HG03097 (cell line): ENCODE measurements around the gene YPEL3.
A peak's percentile ranks its signal among the peaks of the same experiment; 100 is the strongest.

Experiments
- ATAC-seq: cut with Tn5 transposase; IDR thresholded peaks from one replicate; pipeline ENCODE4 v1.9.1; 2021; ENCODE audit not compliant: unreplicated experiment, low FRiP score

YPEL3 gene

DNA sequence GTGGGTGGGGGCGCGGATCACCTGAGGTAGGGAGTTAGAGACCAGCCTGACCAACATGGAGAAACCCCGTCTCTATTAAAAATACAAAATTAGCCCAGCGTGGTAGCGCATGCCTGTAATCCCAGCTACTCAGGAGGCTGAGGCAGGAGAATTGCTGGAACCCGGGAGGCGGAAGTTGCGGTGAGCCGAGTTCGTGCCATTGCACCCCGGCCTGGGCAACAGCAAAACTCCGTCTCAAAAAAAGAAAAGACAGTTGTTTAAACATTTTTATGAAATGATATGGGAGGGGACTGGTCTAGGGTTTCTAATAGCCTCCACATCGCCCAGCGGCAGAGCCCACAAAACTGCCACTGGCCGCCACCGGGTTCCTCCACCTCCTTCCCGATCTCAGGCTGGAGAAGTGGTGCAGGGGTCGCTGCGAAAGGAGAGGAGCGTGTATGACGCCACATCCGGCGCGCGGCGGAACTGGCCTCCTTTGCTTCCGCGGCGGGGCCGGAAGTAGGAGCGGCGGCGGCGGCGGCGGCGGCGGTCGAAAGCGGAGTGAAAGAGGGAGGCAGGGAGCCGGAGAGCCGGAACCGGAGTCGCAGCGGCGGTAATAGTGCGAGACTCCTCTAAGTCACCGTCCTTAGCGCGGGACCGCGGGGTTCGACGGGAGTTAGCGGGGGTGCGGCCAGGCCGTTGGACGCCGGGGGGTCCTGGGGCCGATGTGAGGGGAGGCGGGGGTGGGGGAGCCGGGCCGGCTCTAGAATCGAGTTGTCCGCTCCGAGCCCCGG, 20.3 kb downstream of the YPEL3 start, which contains the start of gene PPP4C:
Gene PPP4C (plus strand): TSS at position 492 of the 773 bp plus-strand sequence. CDS start 384 bp downstream, outside the sequence.
- peak; percentile 70 for ATAC-seq

DNA sequence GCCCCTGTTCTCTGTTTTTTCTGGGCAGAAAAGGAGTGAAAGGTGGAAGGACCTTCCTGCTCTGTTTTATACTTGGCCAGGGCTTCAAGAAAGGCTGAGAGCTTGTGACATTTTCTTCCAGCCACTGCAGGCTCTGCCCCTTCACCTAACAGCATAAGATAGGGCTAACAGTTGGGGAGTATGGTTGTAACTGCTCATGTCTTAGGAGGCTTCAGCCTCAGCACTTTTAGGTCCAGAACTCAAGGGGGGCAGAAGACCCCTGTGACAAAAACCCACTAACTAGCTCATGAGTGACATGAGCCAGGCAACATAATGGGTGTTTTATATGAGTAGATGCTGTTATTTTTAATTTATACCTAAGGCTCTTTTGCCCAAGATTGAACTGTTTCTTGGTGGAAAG, 25.5 kb downstream of the YPEL3 start:
- no peak for ATAC-seq

DNA sequence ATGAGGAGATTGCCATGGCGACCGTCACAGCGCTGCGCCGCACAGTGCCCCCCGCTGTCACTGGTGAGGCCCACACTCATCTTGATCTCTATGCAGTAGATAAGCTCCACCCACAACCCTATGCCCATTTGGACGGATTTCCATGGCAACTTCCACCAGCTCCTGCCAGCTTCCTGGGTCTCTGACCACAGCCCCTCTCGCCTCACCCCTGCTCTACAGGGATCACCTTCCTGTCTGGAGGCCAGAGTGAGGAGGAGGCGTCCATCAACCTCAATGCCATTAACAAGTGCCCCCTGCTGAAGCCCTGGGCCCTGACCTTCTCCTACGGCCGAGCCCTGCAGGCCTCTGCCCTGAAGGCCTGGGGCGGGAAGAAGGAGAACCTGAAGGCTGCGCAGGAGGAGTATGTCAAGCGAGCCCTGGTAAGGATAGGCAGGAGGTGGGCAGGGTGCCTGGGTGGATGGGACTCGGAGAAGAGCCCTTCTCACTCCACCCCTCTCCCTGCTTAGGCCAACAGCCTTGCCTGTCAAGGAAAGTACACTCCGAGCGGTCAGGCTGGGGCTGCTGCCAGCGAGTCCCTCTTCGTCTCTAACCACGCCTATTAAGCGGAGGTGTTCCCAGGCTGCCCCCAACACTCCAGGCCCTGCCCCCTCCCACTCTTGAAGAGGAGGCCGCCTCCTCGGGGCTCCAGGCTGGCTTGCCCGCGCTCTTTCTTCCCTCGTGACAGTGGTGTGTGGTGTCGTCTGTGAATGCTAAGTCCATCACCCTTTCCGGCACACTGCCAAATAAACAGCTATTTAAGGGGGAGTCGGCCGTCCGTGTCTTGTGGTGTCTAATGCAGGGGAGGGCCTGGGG, 26.2 kb downstream of the YPEL3 start:
- ATAC-seq = no peak

DNA sequence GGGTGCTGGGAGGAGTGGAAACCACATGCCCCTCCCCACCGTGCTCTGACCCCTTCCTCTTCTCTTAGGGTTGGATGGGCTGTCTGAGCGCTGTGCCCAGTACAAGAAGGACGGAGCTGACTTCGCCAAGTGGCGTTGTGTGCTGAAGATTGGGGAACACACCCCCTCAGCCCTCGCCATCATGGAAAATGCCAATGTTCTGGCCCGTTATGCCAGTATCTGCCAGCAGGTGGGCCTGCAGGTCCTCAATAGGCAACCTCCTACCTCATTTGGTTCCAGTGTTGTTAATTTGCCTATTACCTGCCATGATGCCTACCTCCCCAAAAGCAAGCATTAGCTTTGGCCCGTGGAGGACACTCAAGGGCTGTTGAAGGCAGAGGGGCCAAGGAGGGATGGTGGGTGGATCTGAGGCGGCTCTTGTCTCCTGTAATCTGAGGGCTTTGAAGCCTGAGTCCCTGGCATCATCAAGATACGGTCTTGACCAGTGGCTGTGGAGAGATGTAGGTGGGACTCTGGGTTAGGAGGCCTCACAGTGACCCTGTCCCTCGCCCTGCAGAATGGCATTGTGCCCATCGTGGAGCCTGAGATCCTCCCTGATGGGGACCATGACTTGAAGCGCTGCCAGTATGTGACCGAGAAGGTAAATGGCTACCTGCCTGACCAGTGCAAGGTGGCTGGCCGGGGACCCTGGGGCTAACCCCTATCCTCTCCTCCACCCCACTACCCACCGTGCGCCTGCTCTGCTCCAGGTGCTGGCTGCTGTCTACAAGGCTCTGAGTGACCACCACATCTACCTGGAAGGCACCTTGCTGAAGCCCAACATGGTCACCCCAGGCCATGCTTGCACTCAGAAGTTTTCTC, 27.0 kb downstream of the YPEL3 start:
- no peak for ATAC-seq

DNA sequence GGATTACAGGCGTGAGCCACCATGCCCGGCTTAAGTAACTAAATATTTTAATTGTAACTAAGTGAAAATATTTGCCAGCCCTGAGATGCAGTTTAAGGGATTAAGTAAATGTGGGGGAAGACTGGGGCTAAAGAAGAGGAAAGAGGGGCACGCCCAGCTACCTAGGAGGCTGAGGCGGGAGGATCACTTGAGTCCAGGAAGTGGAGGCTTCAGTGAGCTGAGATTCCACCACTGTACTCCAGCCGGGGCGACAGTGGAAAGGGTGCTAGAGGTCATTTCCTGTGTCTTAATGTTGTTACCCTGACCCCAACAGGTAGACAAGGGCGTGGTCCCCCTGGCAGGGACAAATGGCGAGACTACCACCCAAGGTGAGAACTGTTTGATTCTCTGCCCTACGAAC, 27.7 kb downstream of the YPEL3 start:
- ATAC-seq = no peak

DNA sequence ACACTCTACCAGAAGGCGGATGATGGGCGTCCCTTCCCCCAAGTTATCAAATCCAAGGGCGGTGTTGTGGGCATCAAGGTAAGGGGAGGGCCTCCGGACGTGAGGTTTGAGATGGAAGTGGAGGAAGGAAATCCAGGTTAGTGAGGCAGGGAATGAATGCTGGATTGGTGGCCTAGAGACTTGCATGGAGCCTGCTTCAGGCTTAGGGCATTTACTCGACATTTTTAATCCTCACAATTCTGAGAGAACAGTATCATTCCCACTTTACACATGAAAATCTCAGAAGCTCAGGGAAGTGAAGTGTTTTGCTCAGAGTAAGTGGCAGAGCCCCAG, 28.5 kb downstream of the YPEL3 start:
- no peak for ATAC-seq

DNA sequence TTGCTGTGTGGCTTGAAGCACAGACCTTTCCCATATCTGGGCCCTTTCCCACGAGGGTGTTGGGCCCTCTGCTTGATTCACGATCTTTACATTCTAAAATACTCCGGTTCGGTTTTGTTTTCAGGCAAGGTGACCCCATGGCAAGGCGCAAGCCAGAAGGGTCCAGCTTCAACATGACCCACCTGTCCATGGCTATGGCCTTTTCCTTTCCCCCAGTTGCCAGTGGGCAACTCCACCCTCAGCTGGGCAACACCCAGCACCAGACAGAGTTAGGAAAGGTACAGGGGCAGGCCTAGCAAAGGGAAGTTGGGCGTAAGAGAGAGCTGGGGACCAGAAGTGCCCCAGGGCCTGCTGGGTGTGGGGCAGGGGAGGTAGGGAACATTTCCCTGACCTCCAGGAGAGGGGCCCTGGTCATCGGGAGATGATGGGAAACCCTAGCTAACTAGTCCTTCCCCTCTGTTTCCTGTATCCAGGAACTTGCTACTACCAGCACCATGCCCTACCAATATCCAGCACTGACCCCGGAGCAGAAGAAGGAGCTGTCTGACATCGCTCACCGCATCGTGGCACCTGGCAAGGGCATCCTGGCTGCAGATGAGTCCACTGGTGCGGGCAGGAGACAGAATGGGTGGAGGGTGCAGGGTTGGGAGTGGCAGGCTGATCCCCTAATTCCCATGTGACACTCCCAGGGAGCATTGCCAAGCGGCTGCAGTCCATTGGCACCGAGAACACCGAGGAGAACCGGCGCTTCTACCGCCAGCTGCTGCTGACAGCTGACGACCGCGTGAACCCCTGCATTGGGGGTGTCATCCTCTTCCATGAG, 29.0 kb downstream of the YPEL3 start:
- ATAC-seq = no peak

DNA sequence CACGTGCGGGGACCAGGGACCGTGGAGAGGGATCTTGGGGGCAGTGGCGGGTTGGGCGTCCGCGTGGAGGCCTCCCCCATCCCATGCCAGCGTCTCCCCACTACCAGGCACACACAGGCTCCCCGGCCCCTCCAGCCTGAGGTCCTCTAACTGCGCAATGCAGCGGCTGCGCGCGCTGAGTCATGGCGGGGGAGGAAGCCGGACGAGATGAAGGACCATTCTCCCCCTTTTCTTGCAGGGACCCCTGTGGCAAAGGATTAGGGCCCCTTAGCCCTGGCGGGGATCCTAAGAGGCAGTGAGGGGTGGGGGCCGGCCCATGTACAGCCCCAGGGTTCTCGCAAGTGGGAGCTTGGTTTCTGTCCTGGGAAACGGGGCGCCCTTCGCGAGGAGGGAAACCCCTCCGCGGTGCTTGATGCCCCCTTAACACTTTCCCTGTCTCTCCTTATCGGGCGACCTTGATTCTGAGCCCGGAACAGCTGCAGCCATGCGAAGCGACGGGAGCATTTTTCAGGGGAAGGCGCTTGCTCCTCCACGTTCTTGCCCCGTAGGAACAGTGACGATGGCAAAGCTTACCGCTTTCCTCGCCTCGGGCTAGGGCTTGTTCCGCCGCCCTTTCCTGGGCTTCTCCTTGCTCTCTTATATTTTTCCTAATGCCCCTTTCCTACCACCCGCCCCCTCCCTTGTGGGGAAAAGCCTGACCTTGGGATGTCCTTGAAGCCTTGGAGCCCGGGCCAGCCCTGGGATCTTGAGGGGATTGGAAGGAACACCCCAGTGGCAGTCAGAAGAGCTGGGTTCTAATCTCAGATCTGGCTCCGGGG, 29.9 kb downstream of the YPEL3 start:
- ATAC-seq = peak; percentile 2

DNA sequence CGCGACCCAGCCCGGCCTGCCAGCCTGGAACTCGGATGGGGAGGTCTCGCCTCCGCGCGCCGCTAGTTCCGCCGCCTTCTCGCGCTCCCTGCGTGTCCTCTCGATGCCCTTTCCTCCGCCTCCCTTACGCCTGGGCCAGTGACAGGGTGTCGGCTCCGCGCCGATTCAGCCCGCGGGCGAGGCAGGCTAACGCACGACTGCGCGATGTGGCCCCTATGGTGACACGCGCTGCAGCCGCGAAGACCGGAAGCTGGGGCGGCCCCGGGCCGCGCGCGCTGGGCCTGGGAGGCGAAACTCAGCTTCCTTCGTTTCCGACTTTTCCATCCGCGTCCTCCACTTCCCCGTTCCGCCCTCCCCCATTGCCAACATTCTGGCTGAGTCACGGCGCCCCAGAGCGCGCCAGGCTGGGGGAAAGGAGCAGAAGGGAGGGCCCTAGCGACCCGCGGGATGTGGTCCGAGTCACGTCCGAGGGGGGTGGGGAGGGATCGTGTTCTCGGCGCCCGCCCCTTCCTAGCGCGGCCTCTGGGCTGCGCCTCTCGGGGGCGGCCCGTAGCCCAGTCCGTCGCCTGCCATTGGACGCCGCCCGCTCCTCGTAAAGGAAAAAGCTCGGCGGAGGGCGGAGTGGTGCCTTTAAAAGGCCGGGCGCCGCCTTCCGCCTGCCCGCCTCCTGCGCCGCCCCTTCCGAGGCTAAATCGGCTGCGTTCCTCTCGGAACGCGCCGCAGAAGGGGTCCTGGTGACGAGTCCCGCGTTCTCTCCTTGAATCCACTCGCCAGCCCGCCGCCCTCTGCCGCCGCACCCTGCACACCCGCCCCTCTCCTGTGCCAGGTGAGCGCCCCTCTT, 30.7 kb downstream of the YPEL3 start, which contains the start of gene ALDOA:
Gene ALDOA (plus strand): TSS at position 659 of the 841 bp plus-strand sequence. CDS start 1,138 bp downstream, outside the sequence.
- ATAC-seq = peak; percentile 80

DNA sequence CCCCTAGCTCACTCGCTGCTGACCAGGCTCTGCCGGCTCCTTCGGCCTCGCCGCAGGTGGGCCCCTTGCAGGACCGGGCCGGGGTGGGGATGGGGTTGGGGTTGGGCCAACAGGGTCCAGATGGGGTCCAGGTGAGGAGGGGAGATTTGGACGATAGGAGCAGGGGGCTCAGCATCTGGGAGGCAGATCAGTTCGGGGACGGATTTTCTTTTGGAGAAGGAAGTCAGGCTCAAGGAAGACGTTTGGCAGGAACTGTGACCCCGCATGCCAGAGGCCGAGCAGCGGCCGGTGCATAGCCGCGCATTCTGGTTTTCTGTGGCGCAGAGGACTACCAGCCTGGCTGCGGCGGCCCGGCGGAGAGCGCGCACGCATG, 31.3 kb downstream of the YPEL3 start:
- no peak for ATAC-seq

DNA sequence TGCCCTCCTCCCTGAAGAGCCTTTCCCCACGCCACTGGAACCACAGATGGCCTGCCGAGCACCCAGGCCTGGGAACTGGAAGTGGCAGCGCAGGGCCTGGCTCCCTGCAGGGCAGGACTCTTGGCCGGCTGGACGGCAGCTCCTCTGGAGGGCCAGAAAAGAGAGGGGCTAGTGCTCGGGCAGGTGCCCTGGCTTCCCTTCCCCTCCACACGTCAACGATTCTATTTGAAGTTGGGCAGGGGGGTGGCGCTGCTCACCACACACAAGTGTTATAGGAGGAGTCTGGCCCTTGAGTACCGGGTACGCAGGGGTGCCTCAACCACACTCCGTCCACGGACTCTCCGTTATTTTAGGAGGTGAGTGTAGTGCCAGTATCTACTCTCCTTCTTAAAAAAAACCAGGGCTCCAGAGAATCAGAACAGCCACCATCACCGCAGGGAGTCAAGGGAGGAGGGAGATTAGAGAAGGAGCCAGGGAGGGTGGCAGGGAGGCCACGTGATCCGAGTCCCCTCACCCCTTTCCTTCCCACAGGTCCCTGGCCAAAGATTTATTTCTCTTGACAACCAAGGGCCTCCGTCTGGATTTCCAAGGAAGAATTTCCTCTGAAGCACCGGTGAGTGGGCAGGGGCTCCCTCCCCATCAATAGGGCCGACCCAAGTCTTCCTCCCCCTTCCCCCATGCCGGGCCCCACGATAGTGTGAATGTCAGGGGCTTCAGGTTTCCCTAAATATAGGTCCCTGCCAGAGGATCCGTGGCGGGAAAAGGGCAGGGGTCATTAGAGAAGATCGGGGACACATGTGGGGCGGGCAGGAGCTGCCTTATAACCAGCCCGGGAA, 31.9 kb downstream of the YPEL3 start:
- ATAC-seq = no peak

DNA sequence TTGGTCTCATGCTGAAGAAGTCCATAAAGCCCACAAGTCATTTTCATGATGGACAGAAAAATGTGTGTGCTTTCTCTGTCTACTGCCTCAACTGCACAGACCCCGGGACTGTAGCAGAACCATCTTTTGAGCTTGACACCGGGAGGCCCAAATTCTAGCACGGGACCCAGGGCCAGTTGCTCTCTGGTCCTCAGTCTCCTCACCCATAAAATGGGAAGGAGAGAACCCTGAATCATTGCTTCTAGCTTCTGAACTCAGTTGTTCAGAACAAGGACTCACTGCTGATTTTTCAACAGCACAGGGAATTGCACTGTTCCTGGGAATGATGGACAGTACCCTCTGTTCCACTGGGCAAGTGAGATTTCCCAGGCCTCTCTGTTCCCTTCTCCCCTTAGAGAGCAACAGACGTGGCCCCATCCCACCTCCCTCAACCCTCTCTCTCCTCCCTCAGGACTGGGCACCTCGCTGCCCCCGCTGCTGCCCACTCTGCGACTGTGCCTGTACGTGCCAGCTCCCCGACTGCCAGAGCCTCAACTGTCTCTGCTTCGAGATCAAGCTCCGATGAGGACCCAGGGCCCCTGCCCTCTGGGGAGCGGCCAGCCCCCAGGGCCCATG, 32.6 kb downstream of the YPEL3 start:
- ATAC-seq = no peak

DNA sequence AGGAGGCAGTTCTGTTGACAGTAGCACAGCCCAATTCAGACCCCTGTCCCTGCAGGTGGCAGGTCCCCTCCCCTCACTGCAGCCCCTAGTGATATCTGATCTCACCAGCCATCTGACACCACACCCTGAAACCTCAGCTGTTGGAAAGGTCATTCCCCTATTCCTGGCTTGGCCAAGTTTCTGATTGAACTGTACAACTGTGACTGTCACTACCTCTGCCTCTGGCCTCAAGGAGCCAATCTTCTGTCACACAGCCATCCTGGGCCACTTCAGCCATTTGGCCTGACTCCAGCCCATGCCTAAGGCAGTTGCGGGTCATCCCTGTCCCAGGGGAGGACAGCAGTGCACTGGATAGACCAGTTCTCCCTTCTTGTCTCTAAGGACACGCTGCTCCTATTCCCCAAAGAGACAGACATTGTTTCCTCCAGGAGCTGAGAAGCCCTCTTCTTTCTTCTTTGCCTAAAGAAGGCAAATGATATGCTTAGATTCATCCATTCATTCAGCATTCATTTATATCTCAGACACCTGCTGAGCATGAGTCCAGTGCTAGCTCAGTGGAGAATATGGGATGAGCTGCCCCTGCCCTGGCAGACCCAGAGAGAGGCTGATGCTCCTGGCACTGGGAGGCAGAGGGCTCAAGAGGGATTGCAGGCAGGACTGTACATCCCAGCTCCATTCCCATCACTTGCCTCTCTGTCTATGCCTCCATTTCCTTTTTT, 35.0 kb downstream of the YPEL3 start:
- no peak for ATAC-seq

DNA sequence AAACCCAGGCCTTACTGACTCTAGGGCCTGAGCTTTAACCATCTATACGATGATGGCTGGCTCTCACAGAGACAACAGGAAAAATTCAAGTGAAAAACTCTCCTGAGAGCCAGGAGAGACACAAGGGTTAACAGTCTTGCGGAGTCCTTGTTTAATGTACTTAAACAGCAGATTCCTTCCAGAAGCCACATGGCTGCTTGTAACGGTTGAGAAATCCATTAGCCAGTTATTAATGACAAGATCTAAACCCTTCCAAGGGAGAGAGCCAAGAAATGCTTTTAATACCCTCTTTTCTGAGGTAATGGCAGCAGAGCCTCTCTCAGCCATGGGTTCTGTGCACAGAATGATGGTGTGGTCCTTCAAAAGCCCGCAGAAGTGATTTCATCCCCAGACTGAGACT, 35.7 kb downstream of the YPEL3 start:
- no peak for ATAC-seq

DNA sequence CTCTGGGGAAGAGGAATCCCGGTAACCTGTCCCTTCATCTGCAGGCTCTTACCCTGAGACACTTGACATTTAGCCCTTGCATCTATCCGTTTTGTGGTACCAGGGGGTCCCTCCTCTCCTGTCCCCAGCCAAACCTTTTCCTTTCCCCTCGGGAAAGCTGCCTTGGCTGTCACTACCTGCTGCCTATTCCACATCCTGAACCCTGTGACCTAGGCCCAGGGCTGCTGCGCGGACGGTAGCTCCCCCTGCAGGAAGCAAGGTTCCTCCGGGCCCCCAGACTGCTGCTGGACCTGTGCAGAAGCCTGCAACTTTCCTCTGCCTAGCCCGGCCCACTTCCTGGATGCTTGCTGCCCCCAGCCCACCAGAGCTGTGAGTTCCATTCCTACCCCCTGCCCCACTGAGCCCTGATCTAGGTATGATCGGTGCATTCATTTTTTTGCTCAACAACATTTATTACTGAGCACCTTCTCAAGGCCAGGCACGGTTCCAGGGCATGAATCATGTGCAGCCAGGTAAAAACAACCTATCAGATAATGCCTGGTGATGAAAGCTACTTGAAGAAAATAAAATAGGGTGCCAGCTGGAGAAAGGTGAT, 41.0 kb downstream of the YPEL3 start:
- no peak for ATAC-seq

DNA sequence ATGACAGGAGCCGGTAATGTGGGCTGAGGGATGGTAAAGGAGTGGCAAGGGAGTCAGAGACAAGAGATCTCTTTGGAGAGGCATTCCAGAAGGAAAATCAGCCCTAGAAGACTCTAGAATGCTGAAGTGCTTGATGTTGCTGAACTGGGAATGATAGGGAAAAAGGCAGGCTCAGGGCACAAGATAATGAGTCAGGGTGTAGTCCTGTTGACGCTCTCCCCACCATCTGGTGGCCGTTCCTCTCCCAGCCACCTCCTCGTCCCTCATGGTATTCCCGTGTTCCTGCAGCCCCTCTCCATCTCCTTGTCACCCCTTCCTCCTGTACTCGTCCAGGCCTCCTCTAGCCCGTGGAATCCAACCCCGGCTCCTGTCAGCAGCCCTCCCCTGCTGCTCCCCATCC, 41.6 kb downstream of the YPEL3 start:
- no peak for ATAC-seq
